OCI-LY1 (cell line): ENCODE data around the gene MACROD2.

ENCODE experiments used
- H2AFZ ChIP-seq: fragments of 200-600 bp; sonication (generic), shearing (Covaris generic); 2 replicates; pipeline ENCODE4 v1.6.0; 2014; ENCODE audit warnings: antibody characterized with exemption, mild to moderate bottlenecking, low read length
- H3F3A ChIP-seq: fragments of 200-600 bp; sonication (generic), shearing (Covaris generic); 2 replicates; pipeline ENCODE4 v1.6.0; 2014; ENCODE audit warnings: mild to moderate bottlenecking, antibody characterized with exemption, low read length, moderate library complexity; ENCODE audit not compliant: insufficient read depth
- H3K27ac ChIP-seq: fragments of 200-600 bp; sonication (generic); 2 replicates; pipeline ENCODE4 v1.5.1; 2014; ENCODE audit warnings: low read length, mixed run types, mild to moderate bottlenecking, low read depth; ENCODE audit not compliant: poor library complexity, severe bottlenecking
- H3K27me3 ChIP-seq: fragments of 200-600 bp; sonication (generic); 2 replicates; pipeline ENCODE4 v1.6.0; 2014; ENCODE audit warnings: antibody characterized with exemption, mild to moderate bottlenecking, low read length, moderate library complexity; ENCODE audit not compliant: insufficient read depth
- H3K36me3 ChIP-seq: fragments of 200-600 bp; sonication (generic); 2 replicates; pipeline ENCODE4 v1.6.1; 2014; ENCODE audit warnings: mild to moderate bottlenecking, antibody characterized with exemption, low read length, moderate library complexity, mixed read lengths; ENCODE audit not compliant: insufficient read depth
- H3K4me1 ChIP-seq: fragments of 200-600 bp; sonication (generic); 2 replicates; pipeline ENCODE4 v1.5.1; 2014; ENCODE audit warnings: mild to moderate bottlenecking, low read length, moderate library complexity; ENCODE audit not compliant: insufficient read depth, severe bottlenecking
- H3K4me2 ChIP-seq: fragments of 200-600 bp; sonication (generic), shearing (Covaris generic); 2 replicates; pipeline ENCODE4 v1.6.1; 2014; ENCODE audit warnings: low read length
- H3K4me3 ChIP-seq: fragments of 200-600 bp; sonication (generic); 2 replicates; pipeline ENCODE4 v1.5.1; 2014; ENCODE audit warnings: low read length, low read depth, mild to moderate bottlenecking, mixed read lengths; ENCODE audit not compliant: poor library complexity, severe bottlenecking
- H3K79me2 ChIP-seq: fragments of 200-600 bp; shearing (Covaris generic); 2 replicates; pipeline ENCODE4 v1.6.1; 2016; ENCODE audit warnings: mixed run types, low read length, mixed read lengths; ENCODE audit not compliant: insufficient read depth
- H3K9ac ChIP-seq: fragments of 200-600 bp; sonication (generic), shearing (Covaris generic); 2 replicates; pipeline ENCODE4 v1.6.1; 2014; ENCODE audit warnings: mild to moderate bottlenecking, low read length, mixed read lengths
- H3K9me2 ChIP-seq: fragments of 200-600 bp; sonication (generic), shearing (Covaris generic); 2 replicates; pipeline ENCODE4 v1.6.1; 2014; ENCODE audit warnings: low read depth, mild to moderate bottlenecking, low read length, mixed read lengths
- H3K9me3 ChIP-seq: fragments of 200-600 bp; shearing (Covaris generic); 2 replicates; pipeline ENCODE4 v1.6.1; 2014; ENCODE audit warnings: low read length, mixed read lengths
- H4K20me1 ChIP-seq: fragments of 200-600 bp; sonication (generic), shearing (Covaris generic); 2 replicates; pipeline ENCODE4 v1.6.0; 2016; ENCODE audit warnings: mild to moderate bottlenecking, low read length; ENCODE audit not compliant: insufficient read depth
- CTCF ChIP-seq: fragments of 200-600 bp; sonication (generic), shearing (Covaris generic); IDR thresholded peaks from 2 replicates; pipeline ENCODE4 v1.5.1; 2017; ENCODE audit warnings: mild to moderate bottlenecking, antibody characterized with exemption, low read length, moderate library complexity, mixed read lengths
- EZH2 ChIP-seq: fragments of 200-600 bp; sonication (generic), shearing (Covaris generic); IDR thresholded peaks from 2 replicates; pipeline ENCODE4 v1.8.0; 2017; ENCODE audit warnings: borderline replicate concordance, mixed run types, mild to moderate bottlenecking, antibody characterized with exemption, low read length, moderate library complexity, mixed read lengths

The MACROD2 gene

GRCh38 chr20:15333170-15333569 is 1337.9 kb downstream of the MACROD2 start:
- no peak for TF ChIP-seq CTCF
- TF ChIP-seq EZH2 = no peak

GRCh38 chr20:15336011-15336410 is 1340.7 kb downstream of the MACROD2 start:
- H3K9ac ChIP-seq = no peak overlapping the region
- H3K4me2 ChIP-seq = no peak overlapping the region
- H3K27me3 ChIP-seq = no peaks in the 10 kb centered on the region
- H3K4me1 ChIP-seq = no peaks in the 10 kb centered on the region
- TF ChIP-seq EZH2 (no peak), CTCF (no peak)
- H3K4me3 ChIP-seq = no peak overlapping the region
- H4K20me1 ChIP-seq = no peaks in the 10 kb centered on the region
- H3K79me2 ChIP-seq = no peaks in the 10 kb centered on the region
- no peaks in the 10 kb centered on the region for H3K9me3 ChIP-seq
- no peak overlapping the region for H2AFZ ChIP-seq
- no peaks in the 10 kb centered on the region for H3F3A ChIP-seq
- no peaks in the 10 kb centered on the region for H3K36me3 ChIP-seq
- no peaks in the 10 kb centered on the region for H3K9me2 ChIP-seq
- H3K27ac ChIP-seq = no peak overlapping the region

More at GRCh38 chr20:15333170-15333569, 1337.9 kb downstream of the MACROD2 start:
- H3K79me2 ChIP-seq = no peaks in the 10 kb centered on the region
- H3K27ac ChIP-seq = no peak overlapping the region
- no peaks in the 10 kb centered on the region for H4K20me1 ChIP-seq
- H3K27me3 ChIP-seq = no peaks in the 10 kb centered on the region
- H3K36me3 ChIP-seq = no peaks in the 10 kb centered on the region
- no peaks in the 10 kb centered on the region for H3F3A ChIP-seq
- no peaks in the 10 kb centered on the region for H3K9me2 ChIP-seq
- H3K4me2 ChIP-seq = no peak overlapping the region
- H2AFZ ChIP-seq = no peak overlapping the region
- H3K4me3 ChIP-seq = no peak overlapping the region
- H3K9ac ChIP-seq = no peak overlapping the region
- H3K4me1 ChIP-seq = no peaks in the 10 kb centered on the region
- no peaks in the 10 kb centered on the region for H3K9me3 ChIP-seq

GRCh38 chr20:15336536-15336935 is 1341.2 kb downstream of the MACROD2 start:
- Histone ChIP-seq H3F3A (no peaks in the 10 kb centered on the region), H3K4me2 (no peak overlapping the region), H3K27me3 (no peaks in the 10 kb centered on the region), H3K9ac (no peak overlapping the region), H3K36me3 (no peaks in the 10 kb centered on the region), H2AFZ (no peak overlapping the region), H3K4me1 (no peaks in the 10 kb centered on the region), H3K79me2 (no peaks in the 10 kb centered on the region), H4K20me1 (no peaks in the 10 kb centered on the region), H3K27ac (no peak overlapping the region), H3K9me3 (no peaks in the 10 kb centered on the region), H3K4me3 (no peak overlapping the region), H3K9me2 (no peaks in the 10 kb centered on the region)
- TF ChIP-seq CTCF (no peak), EZH2 (no peak)
